GM21515 (cell line): Measurements from ENCODE around the gene SLC25A31.
A peak's percentile ranks its signal among the peaks of the same experiment; 100 is the strongest.

Experiments used
- ATAC-seq: cut with Tn5 transposase; IDR thresholded peaks from one replicate; pipeline ENCODE4 v1.9.1; 2021; ENCODE audit not compliant: unreplicated experiment

Gene SLC25A31

DNA sequence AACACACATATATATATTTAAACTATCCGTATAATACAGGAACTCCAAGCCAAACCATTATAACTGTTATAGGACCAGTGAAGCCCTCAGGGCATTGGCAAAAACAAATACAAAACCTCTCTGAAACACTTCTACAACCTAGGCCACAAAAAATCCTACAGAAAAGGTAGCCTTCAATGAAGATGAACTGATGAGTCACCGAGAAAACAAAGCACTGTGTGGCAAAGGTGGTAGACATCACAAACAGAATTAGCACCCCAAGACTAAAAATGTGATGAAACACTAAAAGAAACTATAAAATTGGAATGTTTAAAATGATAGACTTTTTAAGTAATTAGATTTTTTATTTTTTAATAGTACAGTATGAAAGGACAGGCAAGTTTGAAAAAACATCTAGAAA is 46.4 kb downstream of the SLC25A31 start:
- ATAC-seq: no peak

DNA sequence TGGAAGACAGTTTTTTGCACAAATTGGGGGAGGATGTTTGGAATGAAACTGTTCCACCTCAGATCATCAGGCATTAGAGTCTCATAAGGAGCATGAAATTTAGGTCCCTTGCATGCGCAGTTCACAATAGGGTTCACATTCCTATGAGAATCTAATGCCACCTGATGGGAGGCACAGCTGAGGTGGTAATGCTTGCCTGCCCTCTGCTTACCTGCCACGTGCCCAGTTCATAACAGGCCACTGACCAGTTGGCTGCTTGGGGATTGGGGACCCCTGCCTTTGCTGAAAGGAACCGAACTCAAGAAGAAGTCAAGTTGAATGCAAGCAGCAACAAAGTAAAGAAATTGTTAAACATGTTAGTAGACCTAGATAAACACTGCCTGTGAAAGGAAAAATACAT is 47.3 kb downstream of the SLC25A31 start:
- no peak for ATAC-seq

GRCh38 chr4:127778102-127778501 is 47.9 kb downstream of the SLC25A31 start:
- ATAC-seq: no peak

DNA sequence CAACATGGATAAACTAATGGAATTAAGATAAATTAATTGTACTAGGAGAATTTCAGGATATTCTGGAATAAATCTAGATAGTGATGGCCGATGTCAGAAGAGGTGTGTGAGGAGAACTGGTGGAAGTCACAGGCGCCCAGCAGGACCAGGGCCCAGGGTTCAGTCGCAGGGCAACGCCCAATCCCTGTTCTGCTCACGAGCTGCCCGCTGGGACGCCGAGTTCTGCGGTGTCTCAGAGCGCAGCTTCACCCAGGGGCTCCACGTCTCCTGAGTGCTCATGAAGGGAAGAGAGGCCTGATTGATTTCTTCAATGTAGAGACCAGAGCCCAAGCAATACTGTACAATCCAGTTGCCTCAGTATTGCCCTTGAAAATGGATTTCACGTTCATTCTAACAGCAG is 50.4 kb downstream of the SLC25A31 start:
- ATAC-seq: no peak

DNA sequence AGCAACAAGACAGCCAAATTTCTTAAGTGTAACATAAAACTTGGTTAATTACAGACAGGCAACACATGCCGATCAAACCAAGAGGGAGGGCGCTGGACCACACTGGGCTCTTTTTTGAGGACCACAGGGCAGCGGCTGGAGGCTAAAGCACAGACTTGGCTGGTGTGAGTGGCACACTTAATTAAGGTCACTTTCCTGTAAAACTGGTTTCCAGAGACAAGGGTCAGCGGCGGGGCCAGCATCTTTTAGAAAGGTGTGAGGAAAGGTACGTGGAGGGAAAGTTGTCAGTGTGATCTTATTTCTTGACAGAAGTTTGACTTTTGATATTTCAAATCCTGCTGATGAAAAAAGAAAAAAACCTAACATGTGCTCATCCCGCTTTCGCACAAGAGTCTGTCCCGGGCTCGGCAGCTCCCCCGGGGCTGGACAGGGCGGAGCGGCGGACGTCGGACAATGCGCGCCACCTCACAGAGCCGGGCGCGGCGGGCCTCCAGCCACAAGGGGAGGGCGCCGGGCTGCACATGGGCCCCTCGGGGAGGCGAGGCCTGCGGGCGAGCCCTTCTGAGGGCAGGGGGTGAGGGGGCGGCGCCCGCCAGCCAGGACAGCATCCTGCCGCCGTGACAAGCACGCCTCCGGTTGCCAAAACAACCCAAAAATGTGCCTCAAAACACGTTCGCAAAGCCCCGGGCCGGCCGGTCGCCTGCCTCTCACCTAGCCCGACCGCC is 51.3 kb downstream of the SLC25A31 start:
- ATAC-seq: peak; percentile 36

GRCh38 chr4:127782025-127782274 is 51.8 kb downstream of the SLC25A31 start:
- ATAC-seq: peak; percentile 82

- ATAC-seq: peak; percentile 43
Measured at GRCh38 chr4:127782275-127783025, 52.2 kb downstream of the SLC25A31 start, which contains the start of gene HSPA4L. HSPA4L (plus strand) TSS chr4:127782322; CDS start chr4:127782551, 229 bp downstream.

DNA sequence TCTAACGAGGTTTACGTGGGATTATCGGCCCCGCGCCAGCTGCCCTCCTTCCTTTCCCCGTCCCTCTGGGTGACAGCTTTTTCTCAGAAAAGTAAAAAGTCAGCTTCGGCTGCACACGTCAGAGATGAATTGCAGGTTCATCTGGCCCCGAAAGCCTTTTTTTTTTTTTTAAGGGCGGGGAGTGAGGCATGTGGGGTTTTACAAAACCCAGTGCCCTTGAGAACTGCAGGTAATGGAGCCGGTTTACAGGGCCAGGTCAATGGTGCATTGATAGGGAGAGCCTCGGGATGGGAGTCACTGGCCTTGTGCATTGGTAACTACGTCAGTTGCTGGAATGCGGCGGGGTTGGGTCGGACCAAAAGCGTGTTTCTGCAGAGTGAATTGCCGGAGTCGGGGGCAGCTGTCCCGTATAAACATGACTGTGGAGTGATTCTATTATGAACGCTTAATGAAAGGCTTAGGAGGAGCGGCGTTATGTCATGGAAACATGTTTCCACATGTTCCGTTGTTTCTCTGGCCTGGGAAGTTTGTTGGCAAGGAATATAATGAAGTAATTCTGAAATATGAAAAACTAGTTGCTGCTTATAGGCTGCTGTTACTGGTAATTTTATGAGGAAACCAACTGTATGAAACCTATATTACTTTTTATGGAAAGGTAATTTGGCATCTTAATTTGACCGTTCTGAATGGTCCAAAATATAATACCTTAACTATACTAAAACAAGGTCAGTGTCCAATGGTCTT is 53.0 kb downstream of the SLC25A31 start:
- ATAC-seq: no peak

GRCh38 chr4:127783955-127784770 is 54.0 kb downstream of the SLC25A31 start:
- ATAC-seq: no peak

GRCh38 chr4:127788517-127788916 is 58.3 kb downstream of the SLC25A31 start:
- ATAC-seq: peak; percentile 60

DNA sequence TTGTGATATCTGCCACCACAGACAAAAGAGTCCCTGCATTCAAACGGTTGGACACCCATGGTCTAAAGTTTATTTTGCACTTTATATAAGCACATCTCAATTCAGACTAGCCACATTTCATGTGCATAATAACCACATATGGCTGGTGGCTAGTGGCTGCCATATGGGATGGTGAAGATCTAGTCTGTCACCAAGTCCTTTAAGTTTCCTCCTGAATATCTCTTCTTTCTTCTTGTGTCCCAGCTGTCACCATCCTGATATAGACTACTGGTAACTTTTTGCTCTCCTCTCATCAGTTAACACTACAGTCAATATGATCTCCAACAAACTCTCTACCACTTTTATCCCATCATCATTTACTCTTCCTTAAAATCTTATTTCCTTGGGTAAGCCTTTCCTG is 61.2 kb downstream of the SLC25A31 start:
- no peak for ATAC-seq

GRCh38 chr4:127793528-127793927 is 63.3 kb downstream of the SLC25A31 start:
- no peak for ATAC-seq

- ATAC-seq: no peak
Measured at GRCh38 chr4:127799711-127800110, 69.5 kb downstream of the SLC25A31 start.

DNA sequence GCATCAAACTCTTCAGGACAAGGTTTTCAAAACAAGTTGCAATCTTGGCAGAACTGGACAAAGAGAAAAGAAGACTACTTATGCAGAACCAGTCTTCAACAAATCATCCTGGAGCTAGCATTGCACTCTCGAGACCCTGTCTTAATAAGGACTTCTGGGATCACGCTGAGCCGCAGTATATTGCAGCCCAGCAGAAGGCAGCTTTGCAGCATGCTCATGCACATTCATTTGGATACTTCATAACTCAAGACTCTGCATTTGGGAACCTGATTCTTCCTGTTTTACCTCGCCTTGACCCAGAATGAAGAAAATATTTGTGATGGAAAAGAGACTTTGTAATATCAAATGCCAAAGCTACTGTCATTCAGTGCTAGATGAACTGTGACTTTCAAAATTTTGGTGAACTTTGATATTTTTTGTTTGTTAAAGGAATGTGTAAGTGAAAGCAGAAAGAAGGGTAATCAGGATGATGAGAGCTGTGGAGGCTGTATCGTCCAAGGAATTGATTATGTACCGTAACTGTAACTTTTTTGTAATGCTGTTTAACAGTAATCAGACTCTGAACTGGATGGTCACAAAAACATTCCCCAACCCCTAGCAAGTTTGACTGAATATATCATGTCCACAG is 79.1 kb downstream of the SLC25A31 start:
- ATAC-seq: no peak

DNA sequence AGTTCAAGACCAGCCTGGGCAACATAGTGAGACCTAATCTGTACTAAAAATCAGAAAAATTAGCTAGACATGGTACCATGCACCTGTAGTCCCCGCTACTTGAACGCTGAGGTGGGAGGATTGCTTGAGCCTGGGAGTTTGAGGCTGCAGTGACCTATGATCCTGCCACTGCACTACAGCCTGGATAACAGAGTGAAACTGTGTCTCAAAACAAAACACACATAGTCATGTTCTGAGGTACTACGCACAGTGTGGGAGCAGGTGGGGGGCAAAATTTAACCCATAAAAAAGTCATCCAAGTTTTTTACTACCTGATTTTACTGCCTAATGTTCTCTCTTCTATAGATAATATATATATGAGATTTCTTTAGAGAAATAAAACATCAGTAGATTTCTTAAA is 80.4 kb downstream of the SLC25A31 start:
- no peak for ATAC-seq

GRCh38 chr4:127822430-127822829 is 92.2 kb downstream of the SLC25A31 start:
- no peak for ATAC-seq
